GM12801 (cell line): Measurements from ENCODE around the gene WDR75.

ENCODE experiments used
- CTCF ChIP-seq: IDR thresholded peaks from one replicate; pipeline ENCODE4 v1.5.1; 2011; ENCODE audit warnings: control low read depth; ENCODE audit not compliant: insufficient read length; ENCODE audit errors: extremely low read depth

The WDR75 gene

GRCh38 chr2:189467160-189467559 lies 25.9 kb downstream of the WDR75 start:
- TF ChIP-seq CTCF = no peak

- no peak for TF ChIP-seq CTCF
These were observed 26.3 kb downstream of the WDR75 start for GRCh38 chr2:189467593-189467992.

GRCh38 chr2:189474526-189474925 lies 33.3 kb downstream of the WDR75 start:
- TF ChIP-seq CTCF = no peak

GRCh38 chr2:189477756-189478155 lies 36.5 kb downstream of the WDR75 start:
- no peak for TF ChIP-seq CTCF

- TF ChIP-seq CTCF = no peak
These were observed 39.8 kb downstream of the WDR75 start for GRCh38 chr2:189481071-189481470.

GRCh38 chr2:189483571-189483970 lies 42.3 kb downstream of the WDR75 start:
- TF ChIP-seq CTCF = no peak

GRCh38 chr2:189483980-189484740 lies 42.9 kb downstream of the WDR75 start:
- no peak for TF ChIP-seq CTCF
